HEK293T (cell line): ENCODE data around the gene PLA2G12B.

Experiments used
- CTCF ChIA-PET: fragments of 350-600 bp; formaldehyde crosslinking; extraction: SDS; loops from one replicate; lab custom pipeline; 2021; ENCODE audit warnings: antibody characterized with exemption, inconsistent platforms; lab: Yijun Ruan, JAX
- POLR2A ChIA-PET: fragments of 350-600 bp; formaldehyde crosslinking; extraction: SDS; loops from one replicate; lab custom pipeline; 2020; ENCODE audit warnings: antibody characterized with exemption, inconsistent platforms; lab: Yijun Ruan, JAX
- DNase-seq: peaks from one replicate; pipeline ENCODE4 v3.0.0; 2012; ENCODE audit warnings: mixed read lengths; ENCODE audit errors: extremely low spot score
- ARNT ChIP-seq: fragments of 450-650 bp; IDR thresholded peaks from 2 replicates; pipeline ENCODE4 v1.6.1; 2017; ENCODE audit warnings: mild to moderate bottlenecking
- BHLHE40 ChIP-seq: fragments of 450-650 bp; IDR thresholded peaks from 2 replicates; pipeline ENCODE4 v1.6.1; 2016; ENCODE audit warnings: mild to moderate bottlenecking, moderate library complexity, borderline replicate concordance
- CTBP1 ChIP-seq: fragments of 450-650 bp; IDR thresholded peaks from 2 replicates; pipeline ENCODE4 v1.6.1; 2016; ENCODE audit warnings: borderline replicate concordance
- ELF4 ChIP-seq: fragments of 450-650 bp; IDR thresholded peaks from 2 replicates; pipeline ENCODE4 v1.6.1; 2017; ENCODE audit warnings: antibody characterized with exemption
- FOXA1 ChIP-seq: fragments of 450-650 bp; IDR thresholded peaks from 2 replicates; pipeline ENCODE4 v1.6.1; 2016; ENCODE audit warnings: mild to moderate bottlenecking
- FOXK2 ChIP-seq: fragments of 450-650 bp; IDR thresholded peaks from 2 replicates; pipeline ENCODE4 v1.6.1; 2016; ENCODE audit warnings: mild to moderate bottlenecking
- FOXM1 ChIP-seq: fragments of 450-650 bp; IDR thresholded peaks from 2 replicates; pipeline ENCODE4 v1.6.1; 2017; ENCODE audit warnings: mild to moderate bottlenecking, borderline replicate concordance
- HDGF ChIP-seq: fragments of 450-650 bp; IDR thresholded peaks from 2 replicates; pipeline ENCODE4 v1.6.1; 2017; ENCODE audit warnings: antibody characterized with exemption, borderline replicate concordance
- L3MBTL2 ChIP-seq: fragments of 450-650 bp; conservative IDR thresholded peaks from 2 replicates; pipeline ENCODE4 v1.6.1; 2016; ENCODE audit warnings: mild to moderate bottlenecking
- LEF1 ChIP-seq: fragments of 450-650 bp; IDR thresholded peaks from 2 replicates; pipeline ENCODE4 v1.6.1; 2017; ENCODE audit warnings: mild to moderate bottlenecking, borderline replicate concordance
- NFRKB ChIP-seq: fragments of 450-650 bp; IDR thresholded peaks from 2 replicates; pipeline ENCODE4 v1.6.1; 2016; ENCODE audit warnings: mild to moderate bottlenecking, moderate library complexity
- PKNOX1 ChIP-seq: fragments of 450-650 bp; IDR thresholded peaks from 2 replicates; pipeline ENCODE4 v1.6.1; 2016
- SP1 ChIP-seq: fragments of 450-650 bp; IDR thresholded peaks from 2 replicates; pipeline ENCODE4 v1.6.1; 2017
- SUZ12 ChIP-seq: fragments of 450-650 bp; IDR thresholded peaks from 2 replicates; pipeline ENCODE4 v1.6.1; 2016; ENCODE audit warnings: mild to moderate bottlenecking
- TARDBP ChIP-seq: fragments of 450-650 bp; IDR thresholded peaks from 2 replicates; pipeline ENCODE4 v1.6.1; 2016
- ZNF384 ChIP-seq: fragments of 450-650 bp; IDR thresholded peaks from 2 replicates; pipeline ENCODE4 v1.6.1; 2016

PLA2G12B gene

GRCh38 chr10:72981882-72982529 lies 27.4 kb upstream of the PLA2G12B start:
- CTCF ChIA-PET = interaction anchor here (0.6 kb wide), 1 partner anchor 643 kb away, joined by 6 read pairs; no protein-coding TSS in a partner anchor
- TF ChIP-seq LEF1 = no peak
- TF ChIP-seq L3MBTL2 = no peak
- no peak for TF ChIP-seq BHLHE40
- no peak for TF ChIP-seq FOXK2
- no peak for TF ChIP-seq PKNOX1
- TF ChIP-seq SUZ12 = no peak
- no peak for TF ChIP-seq FOXA1
- TF ChIP-seq ARNT = no peak
- TF ChIP-seq SP1 = no peak
- no peak for TF ChIP-seq ELF4
- TF ChIP-seq HDGF = no peak
- no peak for TF ChIP-seq FOXM1
- POLR2A ChIA-PET = no interaction called here
- DNase-seq = no peak

GRCh38 chr10:72981028-72981881 lies 26.6 kb upstream of the PLA2G12B start:
- ChIA-PET POLR2A (no interaction called here), CTCF (interaction anchor here (0.6 kb wide), 1 partner anchor 642 kb away, joined by 6 read pairs; no protein-coding TSS in a partner anchor)
- no peak for DNase-seq
- TF ChIP-seq FOXK2 (no peak), FOXM1 (no peak), ZNF384 (no peak), BHLHE40 (no peak), L3MBTL2 (no peak), NFRKB (no peak), LEF1 (no peak), ARNT (no peak), TARDBP (no peak)

GRCh38 chr10:72980348-72980747 lies 25.7 kb upstream of the PLA2G12B start:
- POLR2A ChIA-PET = no interaction called here
- no peak for DNase-seq
- CTCF ChIA-PET = no interaction called here
- TF ChIP-seq FOXA1 (no peak), LEF1 (no peak), PKNOX1 (no peak), L3MBTL2 (no peak), SUZ12 (no peak), SP1 (no peak), NFRKB (no peak), CTBP1 (no peak), ZNF384 (no peak), TARDBP (no peak), FOXM1 (no peak), ELF4 (no peak), FOXK2 (no peak), ARNT (no peak), HDGF (no peak), BHLHE40 (no peak)

- no peak for TF ChIP-seq FOXA1
- TF ChIP-seq FOXM1 = no peak
- TF ChIP-seq ELF4 = no peak
- TF ChIP-seq BHLHE40 = no peak
- POLR2A ChIA-PET = no interaction called here
- CTCF ChIA-PET = interaction anchor here (0.5 to 0.7 kb wide), 2 partner anchors 21 to 815 kb away, joined by 3 read pairs; no protein-coding TSS in a partner anchor
- DNase-seq = no peak
These were observed 25.1 kb upstream of the PLA2G12B start for GRCh38 chr10:72979709-72980108.

GRCh38 chr10:72976886-72977285 lies 22.3 kb upstream of the PLA2G12B start:
- TF ChIP-seq LEF1 (no peak), PKNOX1 (no peak), SP1 (no peak), BHLHE40 (no peak), ZNF384 (no peak), L3MBTL2 (no peak), HDGF (no peak), FOXK2 (no peak), CTBP1 (no peak), ARNT (no peak), ELF4 (no peak), NFRKB (no peak), SUZ12 (no peak), FOXA1 (no peak), FOXM1 (no peak), TARDBP (no peak)
- DNase-seq = no peak
- POLR2A ChIA-PET = no interaction called here

More at GRCh38 chr10:72976886-72977285, 22.3 kb upstream of the PLA2G12B start:
- CTCF ChIA-PET = interaction anchor here (0.6 kb wide), 1 partner anchor 1991 kb away, joined by 6 read pairs; no protein-coding TSS in a partner anchor
